Neural progenitor cell (in vitro differentiated cells): ENCODE results near the gene SCUBE3. TPM values are rescaled to one million over a fixed set of nuclear protein-coding genes. Genes with fewer than 3 reads are reported as not detected.
A peak's percentile ranks its signal among the peaks of the same experiment; 100 is the strongest.

ENCODE experiments used
- DNase-seq: peaks from one replicate; pipeline ENCODE4 v3.0.0-alpha.2; 2016; ENCODE audit warnings: low spot score
- H2AFZ ChIP-seq: fragments of 200-600 bp; sonication (generic); replicated peaks from 2 replicates; pipeline ENCODE4 v1.6.1; 2016; ENCODE audit warnings: antibody characterized with exemption
- H3F3A ChIP-seq: fragments of 200-600 bp; sonication (generic); 2 replicates; pipeline ENCODE4 v1.6.1; 2016; ENCODE audit warnings: antibody characterized with exemption, low read depth
- H3K27ac ChIP-seq: fragments of 200-600 bp; sonication (generic); 2 replicates; pipeline ENCODE4 v1.5.1; 2016; ENCODE audit warnings: mild to moderate bottlenecking
- H3K27me3 ChIP-seq: fragments of 200-600 bp; sonication (generic); 2 replicates; pipeline ENCODE4 v1.6.1; 2016; ENCODE audit warnings: mild to moderate bottlenecking, moderate library complexity
- H3K36me3 ChIP-seq: fragments of 200-600 bp; sonication (generic); 2 replicates; pipeline ENCODE4 v1.5.1; 2016
- H3K4me1 ChIP-seq: fragments of 200-600 bp; sonication (generic); 2 replicates; pipeline ENCODE4 v1.6.1; 2016; ENCODE audit warnings: mixed run types
- H3K4me2 ChIP-seq: fragments of 200-600 bp; sonication (generic); 2 replicates; pipeline ENCODE4 v1.6.1; 2016
- H3K4me3 ChIP-seq: fragments of 200-600 bp; sonication (generic); 2 replicates; pipeline ENCODE4 v1.5.1; 2016
- H3K79me2 ChIP-seq: fragments of 200-600 bp; sonication (generic); 2 replicates; pipeline ENCODE4 v1.6.1; 2016; ENCODE audit warnings: low read depth
- H3K9ac ChIP-seq: fragments of 200-600 bp; sonication (generic); 2 replicates; pipeline ENCODE4 v1.6.1; 2016
- H3K9me3 ChIP-seq: fragments of 200-600 bp; sonication (generic); 2 replicates; pipeline ENCODE4 v1.5.1; 2016; ENCODE audit warnings: low read depth
- H4K20me1 ChIP-seq: fragments of 200-600 bp; sonication (generic); 2 replicates; pipeline ENCODE4 v1.6.1; 2016; ENCODE audit warnings: low read depth
- H3K27ac Mint-ChIP-seq: 3 replicates; pipeline ENCODE4 v1.8.0; 2021; ENCODE audit warnings: mixed read lengths
- H3K27me3 Mint-ChIP-seq: 2 replicates; pipeline ENCODE4 v1.8.0; 2022; ENCODE audit warnings: low read depth, mild to moderate bottlenecking, inconsistent platforms, moderate library complexity, mixed read lengths; ENCODE audit not compliant: insufficient read depth
- H3K36me3 Mint-ChIP-seq: 3 replicates; pipeline ENCODE4 v1.8.0; 2021; ENCODE audit warnings: mixed read lengths
- H3K4me1 Mint-ChIP-seq: 3 replicates; pipeline ENCODE4 v1.8.0; 2021; ENCODE audit warnings: mixed read lengths
- H3K4me3 Mint-ChIP-seq: 3 replicates; pipeline ENCODE4 v1.8.0; 2021; ENCODE audit warnings: mild to moderate bottlenecking, moderate library complexity, mixed read lengths
- H3K9me3 Mint-ChIP-seq: 3 replicates; pipeline ENCODE4 v1.8.0; 2020; ENCODE audit warnings: mixed read lengths
- CTCF ChIP-seq: fragments of 200-600 bp; sonication (generic); IDR thresholded peaks from 2 replicates; pipeline ENCODE4 v1.5.1; 2017; ENCODE audit warnings: antibody characterized with exemption, mild to moderate bottlenecking
- EZH2 ChIP-seq: fragments of 200-600 bp; sonication (generic); IDR thresholded peaks from 2 replicates; pipeline ENCODE4 v1.6.1; 2017; ENCODE audit warnings: antibody characterized with exemption, mild to moderate bottlenecking, moderate library complexity
- EZH2phosphoT487 ChIP-seq: fragments of 200-600 bp; sonication (generic); IDR thresholded peaks from 2 replicates; pipeline ENCODE4 v1.6.1; 2017; ENCODE audit warnings: antibody characterized with exemption
- total RNA-seq: library from RNA; depleted of rRNA; stranded (reverse); fragments of >200 nt; gene quantifications from 2 replicates; pipeline ENCODE4 v1.2.3, GENCODE V29; 2015; ENCODE audit warnings: low replicate concordance

Gene SCUBE3
- total RNA-seq, 1 donor from 2014 or later, result 11.4 TPM

DNA sequence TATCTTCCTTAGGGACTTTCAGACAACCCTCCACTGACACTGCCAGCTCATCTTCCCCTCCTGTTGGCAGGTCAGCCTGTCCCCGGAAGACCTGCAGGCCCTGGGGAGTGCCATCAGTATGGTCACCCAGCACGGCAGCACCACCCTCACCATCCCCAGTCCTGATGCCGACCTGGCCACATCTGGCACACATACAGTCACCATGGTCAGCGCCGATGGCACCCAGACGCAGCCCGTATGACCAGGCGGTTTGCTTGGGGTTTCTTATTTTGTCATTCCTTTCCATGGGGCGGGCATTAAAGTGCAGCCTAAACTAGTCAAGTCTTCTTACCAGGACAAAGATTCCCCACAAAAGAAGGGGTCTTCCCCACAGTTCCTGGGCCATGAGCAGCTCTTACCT is 79.9 kb downstream of the SCUBE3 start:
- H3K27me3 Mint-ChIP-seq, result peaks cover 2% of the 10 kb centered on the region
- H3K27me3 ChIP-seq, result no peaks in the 10 kb centered on the region
- H3K27ac ChIP-seq, result no peak overlapping the region
- no peak overlapping the region for H3K9ac ChIP-seq
- no peak overlapping the region for H3K4me3 ChIP-seq
- H3K9me3 ChIP-seq, result no peaks in the 10 kb centered on the region
- H3K36me3 ChIP-seq, result no peaks in the 10 kb centered on the region
- H3F3A ChIP-seq, result no peaks in the 10 kb centered on the region
- no peak for DNase-seq
- no peak overlapping the region for H3K4me3 Mint-ChIP-seq
- no peaks in the 10 kb centered on the region for H3K4me1 Mint-ChIP-seq
- no peaks in the 10 kb centered on the region for H3K4me1 ChIP-seq
- H3K27ac Mint-ChIP-seq, result no peak overlapping the region
- no peaks in the 10 kb centered on the region for H4K20me1 ChIP-seq
- TF ChIP-seq EZH2phosphoT487 (no peak), EZH2 (no peak), CTCF (no peak)
- H3K79me2 ChIP-seq, result no peaks in the 10 kb centered on the region
- H2AFZ ChIP-seq, result no peak overlapping the region
- H3K4me2 ChIP-seq, result no peak overlapping the region
- peaks cover 17% of the 10 kb centered on the region for H3K36me3 Mint-ChIP-seq
- H3K9me3 Mint-ChIP-seq, result no peaks in the 10 kb centered on the region

GRCh38 chr6:35294308-35294945 is 80.7 kb downstream of the SCUBE3 start:
- H3K9ac ChIP-seq, result no peak overlapping the region
- Mint-ChIP-seq H3K4me3 (no peak overlapping the region), H3K36me3 (peaks cover 14% of the 10 kb centered on the region), H3K27ac (peak overlapping the region; percentile 18), H3K4me1 (peaks cover under 1% of the 10 kb centered on the region), H3K27me3 (peaks cover 2% of the 10 kb centered on the region), H3K9me3 (no peaks in the 10 kb centered on the region)
- H3K4me1 ChIP-seq, result no peaks in the 10 kb centered on the region
- H2AFZ ChIP-seq, result no peak overlapping the region
- H3K27ac ChIP-seq, result no peak overlapping the region
- H3K27me3 ChIP-seq, result no peaks in the 10 kb centered on the region
- no peak overlapping the region for H3K4me2 ChIP-seq
- no peaks in the 10 kb centered on the region for H3K79me2 ChIP-seq
- DNase-seq, result peak; percentile 65
- H4K20me1 ChIP-seq, result no peaks in the 10 kb centered on the region
- TF ChIP-seq EZH2phosphoT487 (no peak), CTCF (peak; percentile 77)
- H3K36me3 ChIP-seq, result no peaks in the 10 kb centered on the region
- H3K9me3 ChIP-seq, result no peaks in the 10 kb centered on the region
- no peak overlapping the region for H3K4me3 ChIP-seq
- H3F3A ChIP-seq, result no peaks in the 10 kb centered on the region

DNA sequence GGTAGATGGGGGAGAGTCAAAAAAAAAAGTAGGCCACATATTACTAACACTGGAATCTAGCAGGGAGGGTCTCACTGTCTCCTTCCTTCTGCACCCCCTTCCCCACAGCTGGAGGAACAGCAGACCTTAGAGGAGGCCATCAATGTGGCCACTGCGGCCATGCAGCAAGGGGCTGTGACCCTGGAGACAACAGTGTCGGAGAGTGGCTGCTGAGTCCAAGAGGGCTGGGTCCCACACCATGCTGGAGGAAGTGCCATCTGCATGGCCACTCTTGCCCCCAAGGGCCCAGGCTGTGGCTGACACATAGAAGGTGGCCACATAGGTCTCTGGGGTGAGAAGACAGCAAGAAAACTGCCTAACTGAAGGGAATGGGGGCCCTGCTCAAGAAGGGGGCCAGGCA is 81.3 kb downstream of the SCUBE3 start:
- Histone ChIP-seq H3K27me3 (no peaks in the 10 kb centered on the region), H3K9me3 (no peaks in the 10 kb centered on the region), H3K4me1 (no peaks in the 10 kb centered on the region), H2AFZ (no peak overlapping the region), H3K79me2 (no peaks in the 10 kb centered on the region), H4K20me1 (no peaks in the 10 kb centered on the region), H3F3A (no peaks in the 10 kb centered on the region), H3K4me3 (no peak overlapping the region), H3K27ac (no peak overlapping the region), H3K4me2 (no peak overlapping the region), H3K36me3 (no peaks in the 10 kb centered on the region), H3K9ac (no peak overlapping the region)
- peaks cover 5% of the 10 kb centered on the region for H3K4me1 Mint-ChIP-seq
- TF ChIP-seq EZH2phosphoT487 (no peak), EZH2 (no peak), CTCF (no peak)
- no peak overlapping the region for H3K4me3 Mint-ChIP-seq
- H3K27me3 Mint-ChIP-seq, result peaks cover 2% of the 10 kb centered on the region
- no peaks in the 10 kb centered on the region for H3K9me3 Mint-ChIP-seq
- no peak overlapping the region for H3K27ac Mint-ChIP-seq
- H3K36me3 Mint-ChIP-seq, result peaks cover 14% of the 10 kb centered on the region
- DNase-seq, result no peak
